Activated T-cell treated with anti-CD3 and anti-CD28 coated beads for 4 hours (primary cell): ENCODE data around the gene RPF1.
"Not testable (repeated sequence)": the region's sequence is repeated elsewhere in the genome, so short reads cannot be mapped to it uniquely, and the experiment has no call there.

Experiments
- DNase-seq: peaks from one replicate; pipeline ENCODE4 v3.0.0-alpha.2; 2020

The RPF1 gene

DNA sequence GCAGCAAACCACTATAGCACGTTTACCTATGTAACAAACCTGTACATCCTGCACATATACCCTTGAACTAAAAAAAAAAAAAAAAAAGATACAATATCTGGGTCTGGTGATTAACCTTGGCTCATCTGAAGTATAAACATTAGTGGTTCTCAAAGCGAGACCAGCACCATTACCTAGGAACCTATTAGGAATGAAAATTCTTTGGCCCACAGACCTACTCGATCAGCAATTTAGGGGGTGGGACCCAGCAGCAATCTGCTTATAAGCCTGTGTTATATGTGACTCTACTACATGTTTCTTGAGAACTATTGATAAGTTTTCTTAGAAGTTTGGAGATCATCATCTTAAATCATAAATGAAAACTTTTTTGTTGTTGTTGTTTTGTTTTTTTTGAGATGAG, 17.4 kb downstream of the RPF1 start:
- DNase-seq, result no peak

DNA sequence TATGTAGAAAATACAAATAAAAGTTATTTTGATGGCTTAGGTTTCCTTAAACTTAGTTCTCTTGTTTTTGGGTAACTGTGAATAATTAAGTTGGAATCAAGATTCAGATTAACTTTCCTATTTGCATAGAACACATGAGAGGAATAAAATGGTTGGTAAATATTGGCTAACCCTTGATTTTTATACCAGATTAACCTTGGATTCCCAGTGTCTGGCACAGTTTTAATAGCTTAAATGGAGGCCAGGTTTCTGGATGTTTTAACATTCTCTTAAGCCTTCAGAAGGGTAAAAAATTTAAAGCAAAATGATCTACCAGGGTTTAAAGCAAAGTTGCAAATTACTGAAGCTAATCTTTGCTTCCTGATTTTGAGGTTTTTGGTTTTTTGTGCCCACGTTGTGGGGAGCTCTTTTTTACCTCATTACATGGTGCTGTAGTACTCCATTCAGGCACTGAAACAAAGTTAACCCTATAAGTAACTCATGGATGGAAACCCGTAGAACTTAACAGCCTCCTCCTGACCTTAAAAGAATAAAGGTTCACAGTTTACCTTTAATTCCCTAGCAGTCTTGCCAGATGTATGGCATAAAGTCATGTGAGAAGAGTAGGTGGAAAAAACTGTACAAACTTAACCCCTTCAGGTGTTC, 18.7 kb downstream of the RPF1 start:
- no peak for DNase-seq

DNA sequence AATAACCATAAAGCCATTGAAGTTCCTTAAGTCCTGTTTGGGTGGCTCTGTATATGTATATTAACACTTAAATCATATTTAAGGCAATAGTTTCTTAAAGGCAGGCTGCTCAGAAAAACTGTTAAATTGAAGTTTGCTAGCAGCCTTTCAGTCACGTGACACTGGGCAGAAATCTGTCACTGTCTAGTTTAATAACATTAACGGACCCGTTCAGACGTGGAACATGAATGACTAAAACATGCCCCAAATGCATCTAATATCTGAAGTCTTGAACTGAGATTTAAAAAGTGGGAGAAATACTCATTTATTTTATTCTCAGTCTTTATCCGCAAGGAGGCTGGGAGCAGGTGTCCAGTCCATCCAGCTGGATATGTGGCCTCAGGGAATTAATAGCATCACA, 23.9 kb downstream of the RPF1 start:
- DNase-seq, result no peak

DNA sequence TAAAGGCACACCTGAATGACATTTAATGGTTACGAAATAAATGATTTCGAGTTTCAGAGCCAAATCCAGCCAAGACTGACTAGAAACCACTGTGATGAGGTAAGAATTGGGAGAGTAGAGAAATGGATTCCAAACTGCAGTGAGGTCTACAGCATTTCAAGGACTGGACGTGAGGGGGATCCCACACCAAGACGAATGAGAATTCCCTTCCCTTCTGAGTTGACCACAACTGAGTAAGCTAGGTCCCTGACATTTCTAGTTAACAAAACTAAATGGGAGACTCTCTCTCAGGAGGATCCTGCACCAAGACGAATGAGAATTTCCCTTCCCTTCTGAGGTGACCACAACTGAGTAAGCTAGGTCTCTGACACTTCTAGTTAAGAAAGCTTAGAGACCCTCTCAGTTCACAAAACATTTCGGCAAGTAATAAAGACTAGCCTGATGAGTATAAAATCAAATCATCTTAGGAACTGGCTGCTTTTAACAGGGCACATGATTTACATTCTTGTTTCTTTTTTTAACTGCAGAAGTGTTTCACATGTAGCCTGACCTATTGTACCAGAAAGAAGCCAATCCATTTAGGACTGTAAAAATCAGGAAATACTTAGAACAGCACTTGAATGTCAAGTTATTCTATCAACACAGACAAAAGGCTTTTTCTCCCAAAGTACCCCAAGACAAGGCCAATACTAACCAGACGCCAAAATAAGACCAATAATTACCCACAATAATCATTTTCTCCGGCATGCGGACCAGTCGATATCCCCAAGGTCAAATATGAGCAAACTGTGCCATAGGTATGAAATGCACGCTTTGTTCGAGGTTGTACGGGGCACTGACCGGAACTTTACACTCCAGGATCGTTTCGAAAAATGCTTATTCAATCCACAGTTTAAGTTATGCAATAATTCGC, 25.8 kb downstream of the RPF1 start:
- DNase-seq, result no peak

DNA sequence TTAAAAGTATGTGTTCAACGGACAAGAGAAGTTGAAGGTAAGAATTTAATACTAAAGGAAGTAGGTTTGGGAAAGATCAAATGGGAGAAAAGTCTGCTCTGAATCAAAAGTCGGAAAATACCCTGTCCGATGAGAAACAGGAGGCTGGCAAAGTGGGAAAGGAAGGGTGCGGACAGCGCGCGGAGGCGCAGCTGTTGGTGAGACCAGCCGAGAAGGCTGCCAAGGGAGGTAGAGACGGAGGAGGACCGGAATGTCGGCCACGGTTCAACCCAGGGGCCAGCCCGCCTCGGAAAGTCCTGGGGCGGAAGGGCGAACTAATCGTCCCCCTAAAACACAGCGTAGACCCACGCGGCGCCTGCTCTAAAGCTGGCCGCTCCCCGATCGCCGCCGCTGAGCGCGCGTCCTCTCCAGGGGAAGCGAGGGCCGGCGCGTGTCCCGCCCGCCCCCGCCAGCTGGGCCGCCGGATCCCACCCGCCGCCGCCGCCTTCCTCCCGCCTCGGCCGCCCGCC, 26.5 kb downstream of the RPF1 start:
- DNase-seq, result no peak

DNA sequence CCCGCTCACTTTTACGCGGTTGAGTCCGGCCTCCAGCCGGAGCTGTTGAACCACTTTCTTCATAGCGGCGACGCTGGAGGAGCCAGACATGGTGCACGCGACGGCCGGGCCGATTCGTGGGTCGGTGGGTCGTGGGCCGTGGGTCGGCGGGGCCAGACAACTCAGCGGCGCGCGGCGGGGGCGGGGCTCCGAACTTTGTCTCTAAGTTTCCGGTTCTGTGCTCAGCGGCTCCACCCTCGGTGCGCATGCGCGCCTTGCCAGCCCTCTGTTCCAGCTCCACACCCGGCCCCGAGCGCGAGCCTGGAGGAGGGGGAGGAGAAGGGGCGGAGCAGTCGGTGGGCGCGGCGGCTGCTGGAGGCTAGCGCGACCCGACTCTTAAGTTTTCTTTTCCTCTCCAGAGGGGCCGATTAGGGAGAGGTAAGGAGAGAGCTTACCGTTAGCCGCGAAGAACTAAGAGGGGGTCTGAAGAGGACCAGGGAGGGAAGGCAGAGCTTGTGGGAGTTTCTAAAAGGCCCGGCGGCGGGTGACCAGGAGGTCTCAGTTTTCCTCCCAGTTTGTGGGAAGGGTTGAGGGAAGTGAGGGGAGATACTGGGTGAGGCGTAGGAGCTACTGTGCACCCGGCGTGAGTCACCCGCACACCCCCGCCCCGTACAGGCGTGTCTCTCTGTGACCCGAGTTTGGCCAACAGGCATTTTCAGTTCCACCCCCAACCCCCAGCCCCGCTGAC, 27.1 kb downstream of the RPF1 start, which contains the start of the genes GNG5 and SPATA1:
Gene GNG5 (minus strand): TSS at position 580 of the 727 bp plus-strand sequence. CDS start 490 bp downstream, at position 90.
Gene SPATA1 (plus strand): TSS at position 385 of the 727 bp plus-strand sequence. CDS start 9,974 bp downstream, outside the sequence.
- DNase-seq, result peak; percentile 95

DNA sequence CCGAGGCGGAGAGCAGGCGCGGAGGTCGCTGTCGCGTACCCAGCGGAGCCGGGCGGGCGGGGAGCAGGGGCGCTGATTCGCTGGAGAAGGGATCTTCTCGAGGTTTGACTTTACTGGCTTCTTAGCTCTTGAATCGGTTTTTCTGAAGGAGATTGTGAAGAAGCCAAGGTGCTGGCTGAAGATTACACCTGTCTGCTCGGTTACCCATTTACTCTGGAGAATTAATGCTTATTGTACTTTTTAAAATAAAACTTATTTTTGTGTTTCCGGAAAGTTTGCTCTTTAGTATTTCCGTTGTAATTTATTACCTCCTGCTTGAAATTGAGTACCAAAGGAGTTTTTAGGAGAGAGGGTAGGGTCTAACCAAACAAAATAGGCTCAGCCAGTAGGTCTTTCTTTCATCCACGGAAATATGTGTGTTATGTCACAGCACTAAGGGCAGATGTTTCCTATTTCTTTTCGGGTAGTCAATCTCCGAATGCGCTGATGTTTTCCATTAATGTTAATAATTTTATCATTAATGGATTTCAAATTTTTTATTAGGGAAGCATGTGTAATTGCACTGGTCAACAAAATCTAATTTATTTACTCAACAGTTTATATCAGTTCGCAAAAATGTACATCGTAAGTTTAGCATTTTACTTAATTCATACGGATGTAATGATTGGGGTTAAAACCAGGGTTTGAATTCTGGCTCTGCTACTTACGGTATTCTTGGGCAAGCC, 27.8 kb downstream of the RPF1 start:
- no peak for DNase-seq

DNA sequence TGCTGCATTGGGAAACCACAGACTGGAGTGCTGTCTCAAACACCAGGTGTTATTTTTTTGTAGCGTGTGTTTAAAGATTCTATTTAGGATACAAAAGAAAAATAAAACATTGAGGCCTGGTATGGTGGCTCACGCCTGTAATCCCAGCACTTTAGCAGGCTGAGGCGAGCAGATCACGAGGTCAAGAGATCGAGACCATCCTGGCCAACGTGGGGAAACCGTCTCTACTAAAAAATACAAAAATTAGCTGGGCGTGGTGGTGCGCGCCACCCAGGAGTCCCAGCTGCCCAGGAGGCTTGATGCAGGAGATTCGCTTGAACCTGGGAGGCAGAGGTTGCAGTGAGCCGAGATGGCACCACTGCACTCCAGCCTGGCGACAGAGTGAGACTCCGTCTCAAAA, 28.8 kb downstream of the RPF1 start:
- not testable (repeated sequence) for DNase-seq

DNA sequence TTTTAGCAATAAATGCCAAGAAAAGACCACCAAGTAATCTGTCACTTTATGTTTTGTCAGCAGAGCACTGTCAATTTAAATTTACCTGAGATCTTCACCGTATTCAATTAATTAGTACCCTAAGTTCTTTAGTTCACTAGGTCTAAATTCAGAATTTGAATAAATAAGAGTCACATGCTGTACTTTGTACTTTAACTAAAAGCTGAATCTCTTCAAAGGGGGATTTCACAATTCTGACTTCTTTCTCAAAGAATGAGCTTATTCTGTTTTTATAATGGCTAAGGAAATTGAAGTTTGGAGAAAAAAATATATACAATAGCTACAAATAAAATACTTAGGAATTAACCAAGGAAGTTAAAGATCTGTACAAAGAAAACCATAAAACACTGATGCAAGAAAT, 29.4 kb downstream of the RPF1 start:
- DNase-seq, result no peak

DNA sequence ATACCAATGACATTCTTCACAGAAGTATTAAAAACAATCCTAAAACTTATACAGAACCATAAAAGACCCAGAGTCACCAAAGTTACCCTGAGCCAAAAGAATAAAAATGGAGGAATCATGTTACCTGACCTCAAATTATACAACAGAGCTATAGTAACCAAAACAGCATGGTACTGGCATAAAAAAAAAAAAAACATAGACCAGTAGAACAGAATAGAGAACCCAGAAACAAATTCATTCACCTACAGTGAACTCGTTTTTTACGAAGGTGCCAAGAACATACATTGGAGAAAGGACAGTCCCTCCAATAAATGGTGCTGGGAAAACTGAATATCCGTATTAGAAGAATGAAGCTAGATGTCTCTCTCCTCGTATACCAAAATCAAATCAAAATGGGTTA, 30.0 kb downstream of the RPF1 start:
- DNase-seq, result no peak

DNA sequence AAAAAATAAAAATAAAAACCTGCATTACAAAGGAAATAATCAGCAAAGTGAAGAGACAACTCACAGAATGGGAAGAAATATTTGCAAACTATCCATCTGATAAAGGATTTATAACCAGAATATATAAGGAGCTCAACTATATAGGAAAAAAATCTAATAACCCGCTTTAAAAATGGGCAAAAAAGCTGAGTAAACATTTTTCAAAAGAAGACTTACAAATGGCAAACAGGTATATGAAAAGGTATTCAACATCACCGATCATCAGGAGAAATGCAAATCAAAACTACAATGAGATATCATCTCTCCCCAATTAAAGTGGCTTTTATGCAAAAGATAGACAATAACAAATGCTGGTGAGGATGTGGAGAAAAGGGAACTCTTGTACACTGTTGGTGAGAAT, 31.1 kb downstream of the RPF1 start:
- DNase-seq, result no peak

DNA sequence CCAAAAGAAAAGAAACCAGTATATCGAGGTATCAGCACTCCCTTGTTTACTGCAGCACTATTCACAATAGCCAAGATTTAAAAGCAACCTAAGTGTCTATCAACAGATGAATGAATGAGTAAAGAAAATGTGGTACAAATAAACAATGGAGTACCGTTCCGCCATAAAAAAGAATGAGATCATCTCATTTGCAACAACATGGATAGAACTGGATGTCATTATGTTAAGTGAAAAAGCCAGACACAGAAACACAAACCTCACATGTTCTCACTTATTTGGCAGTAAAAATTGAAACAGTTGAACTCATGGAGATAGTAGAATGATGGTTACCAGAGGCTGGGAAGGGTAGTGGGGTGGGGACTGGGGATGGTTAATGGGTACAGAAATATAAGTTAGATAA, 31.6 kb downstream of the RPF1 start:
- DNase-seq, result no peak

DNA sequence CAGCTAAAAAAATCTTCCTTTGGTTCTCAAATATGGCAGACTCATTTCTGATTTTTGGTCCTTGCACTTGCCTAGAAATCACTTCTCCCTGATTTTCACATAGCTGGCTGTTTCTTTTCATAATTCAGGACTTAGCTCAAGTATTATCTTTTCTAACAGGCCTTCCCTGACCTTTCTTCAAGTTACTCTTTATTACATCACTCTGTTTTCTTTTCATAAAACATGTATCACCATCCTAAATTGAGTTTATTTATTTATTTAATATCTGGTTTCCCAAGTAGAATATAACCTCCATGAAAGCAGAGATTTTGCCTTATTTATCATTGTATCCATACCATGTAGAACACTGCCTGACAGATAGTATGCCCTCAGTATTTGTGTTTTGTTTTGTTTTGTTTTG, 45.5 kb downstream of the RPF1 start:
- DNase-seq, result no peak

DNA sequence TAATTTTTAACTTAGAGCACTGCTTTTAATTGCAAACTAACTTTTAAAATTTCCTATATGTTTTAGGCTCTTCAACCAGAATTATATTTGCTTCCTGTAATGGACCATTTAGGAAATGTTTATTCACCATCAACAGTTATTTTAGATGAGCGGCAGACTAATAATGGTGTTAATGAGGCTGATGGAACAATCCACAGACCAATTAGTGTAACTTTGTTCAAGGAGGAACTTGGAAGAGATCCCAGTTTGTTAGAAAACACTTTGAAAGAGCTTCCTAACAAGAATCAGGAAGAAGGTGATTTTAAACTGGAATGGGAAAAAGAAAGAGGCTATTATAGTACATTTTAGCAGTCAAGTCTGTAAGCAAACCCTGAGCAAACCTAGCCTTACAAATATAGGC, 46.7 kb downstream of the RPF1 start:
- DNase-seq, result no peak

DNA sequence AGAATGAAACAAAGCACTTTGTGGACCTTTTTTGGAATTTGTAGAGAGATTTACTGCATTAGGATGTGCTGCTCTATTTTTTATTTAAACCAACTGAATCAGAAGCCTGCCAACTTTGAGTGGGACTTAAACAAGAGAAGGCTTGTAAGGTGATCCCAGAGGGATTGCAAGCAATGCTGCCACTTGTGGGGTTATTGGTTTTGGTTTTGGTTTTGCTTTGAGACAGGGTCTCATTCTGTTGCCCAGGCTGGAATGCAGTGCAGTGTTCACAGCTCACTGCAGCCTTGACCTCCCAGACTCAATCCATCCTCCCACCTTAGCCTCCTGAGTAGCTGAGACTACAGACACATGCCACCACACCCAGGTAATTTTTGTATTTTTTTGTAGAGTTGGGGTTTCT, 59.5 kb downstream of the RPF1 start:
- no peak for DNase-seq

DNA sequence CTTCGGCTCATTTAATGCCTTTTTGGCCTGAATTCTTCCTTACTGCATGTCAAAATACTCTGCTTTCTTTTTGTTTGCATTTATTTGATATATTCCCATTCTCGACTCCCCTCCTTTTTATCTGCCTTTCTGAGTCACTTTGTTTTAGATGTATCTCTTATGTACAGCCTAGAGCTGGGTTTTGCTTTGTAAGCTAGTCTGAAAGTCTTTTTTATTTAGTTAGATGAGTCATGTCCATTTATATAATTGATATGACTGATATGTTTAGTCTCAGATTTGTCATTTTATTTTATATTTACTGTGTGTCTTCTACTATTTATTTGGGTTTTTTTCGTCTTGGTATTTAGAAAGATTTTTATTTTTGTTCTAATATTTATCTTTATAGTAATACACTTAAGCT, 60.9 kb downstream of the RPF1 start:
- DNase-seq, result no peak

DNA sequence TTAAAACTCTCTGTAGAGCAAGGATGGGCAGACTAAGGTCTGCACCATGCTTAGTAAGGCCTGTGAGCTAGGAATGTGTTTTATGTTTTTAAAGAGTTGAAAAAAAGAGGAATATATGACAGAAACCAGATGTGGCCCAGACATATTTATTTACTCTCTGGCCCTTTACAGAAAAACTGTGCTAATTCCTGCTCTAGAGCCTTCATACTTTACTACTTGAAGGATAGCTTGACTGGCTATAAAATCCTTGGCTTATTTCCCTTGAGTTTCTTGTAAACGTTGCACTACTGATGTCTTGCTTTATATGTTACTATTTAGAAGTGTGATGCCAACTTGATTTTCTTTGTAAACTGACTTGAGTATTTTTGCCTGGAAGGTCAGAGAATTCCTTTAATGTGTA, 61.7 kb downstream of the RPF1 start:
- no peak for DNase-seq

DNA sequence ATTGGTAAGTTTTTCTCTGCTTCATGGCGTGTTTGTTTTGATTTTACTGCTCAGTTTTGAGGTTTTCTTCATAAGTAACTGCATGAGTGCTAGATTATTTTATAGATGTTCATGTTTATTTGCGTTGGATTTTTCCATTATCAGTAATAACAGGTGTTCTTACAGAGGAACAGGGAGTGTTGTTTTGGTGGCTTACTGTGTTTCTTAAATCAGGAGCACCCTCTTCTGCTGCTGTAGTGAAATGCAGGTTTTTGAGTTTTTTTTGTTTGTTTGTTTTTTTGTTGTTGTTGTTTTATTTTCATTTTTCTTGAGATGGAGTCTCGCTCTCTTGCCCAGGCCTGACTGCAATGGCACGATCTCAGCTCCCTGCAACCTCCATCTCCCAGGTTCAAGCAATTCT, 62.6 kb downstream of the RPF1 start:
- DNase-seq, result no peak
